GM13976 (cell line): ENCODE measurements around the gene DPH7.
"Not testable (repeated sequence)": the region's sequence is repeated elsewhere in the genome, so short reads cannot be mapped to it uniquely, and the experiment has no call there.

Experiments
- DNase-seq: peaks from one replicate; pipeline ENCODE4 v3.0.0; 2012; ENCODE audit warnings: low spot score
- in situ Hi-C: fragments of 300-500 bp; cut with MboI; formaldehyde crosslinking; loops from one replicate; pipeline ENCODE4 v1.12.0; 2022; ENCODE audit warnings: low sequenced_read_pairs, mixed read lengths, inconsistent platforms; ENCODE audit not compliant: unreplicated experiment
- TF ChIP-seq, protein P1 (sequence below): IDR thresholded peaks from 2 replicates; pipeline ENCODE4 v1.5.1; 2012; ENCODE audit warnings: borderline replicate concordance, mild to moderate bottlenecking; ENCODE audit not compliant: insufficient read depth; ENCODE audit errors: extremely low read depth, missing control alignments, control extremely low read depth

DPH7 gene

DNA sequence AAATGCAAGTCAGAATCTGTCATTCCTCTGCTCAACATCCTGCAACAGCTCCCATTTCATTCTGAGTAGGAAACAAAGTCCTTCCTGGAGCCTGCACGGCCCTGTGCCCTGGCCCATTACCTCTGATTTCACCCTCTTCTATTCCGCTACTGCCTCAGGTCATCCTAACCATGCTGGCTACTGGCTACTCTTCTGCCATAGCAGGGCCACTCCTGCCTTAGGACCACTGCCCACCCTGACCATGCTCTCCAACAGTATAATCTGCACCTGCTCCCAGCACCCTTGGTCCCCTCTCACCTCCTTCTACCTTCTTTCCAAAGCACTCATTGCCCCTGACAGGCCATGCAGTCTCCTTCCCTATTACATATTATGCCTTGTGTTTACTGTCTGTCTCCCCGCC, 8.2 kb downstream of the DPH7 start:
- TF ChIP-seq, protein P1, sequence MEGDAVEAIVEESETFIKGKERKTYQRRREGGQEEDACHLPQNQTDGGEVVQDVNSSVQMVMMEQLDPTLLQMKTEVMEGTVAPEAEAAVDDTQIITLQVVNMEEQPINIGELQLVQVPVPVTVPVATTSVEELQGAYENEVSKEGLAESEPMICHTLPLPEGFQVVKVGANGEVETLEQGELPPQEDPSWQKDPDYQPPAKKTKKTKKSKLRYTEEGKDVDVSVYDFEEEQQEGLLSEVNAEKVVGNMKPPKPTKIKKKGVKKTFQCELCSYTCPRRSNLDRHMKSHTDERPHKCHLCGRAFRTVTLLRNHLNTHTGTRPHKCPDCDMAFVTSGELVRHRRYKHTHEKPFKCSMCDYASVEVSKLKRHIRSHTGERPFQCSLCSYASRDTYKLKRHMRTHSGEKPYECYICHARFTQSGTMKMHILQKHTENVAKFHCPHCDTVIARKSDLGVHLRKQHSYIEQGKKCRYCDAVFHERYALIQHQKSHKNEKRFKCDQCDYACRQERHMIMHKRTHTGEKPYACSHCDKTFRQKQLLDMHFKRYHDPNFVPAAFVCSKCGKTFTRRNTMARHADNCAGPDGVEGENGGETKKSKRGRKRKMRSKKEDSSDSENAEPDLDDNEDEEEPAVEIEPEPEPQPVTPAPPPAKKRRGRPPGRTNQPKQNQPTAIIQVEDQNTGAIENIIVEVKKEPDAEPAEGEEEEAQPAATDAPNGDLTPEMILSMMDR = no peak
- DNase-seq = no peak
- in situ Hi-C loops = no loop called here

DNA sequence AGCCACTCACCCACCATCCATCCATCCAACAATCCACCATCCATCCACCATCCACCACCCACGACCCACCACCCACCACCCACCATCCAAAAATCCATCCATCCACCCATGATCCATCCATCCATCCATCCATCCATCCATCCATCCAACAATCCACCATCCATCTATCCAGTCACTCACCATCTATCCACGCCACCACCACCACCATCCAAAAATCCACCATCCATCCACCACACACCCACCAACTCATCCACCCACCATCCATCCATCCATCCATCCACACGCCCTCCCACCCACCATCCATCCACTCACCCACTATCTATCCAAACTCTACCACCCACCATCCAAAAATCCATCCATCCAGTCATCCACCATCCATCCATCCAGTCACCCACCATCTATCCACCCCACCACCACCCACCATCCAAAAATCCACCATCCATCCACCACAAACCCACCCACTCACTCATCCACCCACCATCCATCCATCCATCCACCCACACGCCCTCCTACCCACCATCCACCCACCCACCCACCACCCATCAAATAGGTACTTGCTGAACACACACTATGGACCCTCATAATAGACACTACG, 9.0 kb downstream of the DPH7 start:
- TF ChIP-seq, protein P1 = no peak
- DNase-seq = no peak
- in situ Hi-C loops = no loop called here

GRCh38 chr9:137568445-137568844, 10.3 kb downstream of the DPH7 start:
- in situ Hi-C loops, DNase-seq: not testable (repeated sequence)

GRCh38 chr9:137564817-137565411, 13.8 kb downstream of the DPH7 start:
- in situ Hi-C loops = no loop called here
- DNase-seq = no peak
- TF ChIP-seq, protein P1 = no peak

- in situ Hi-C loops = no loop called here
- DNase-seq = no peak
- TF ChIP-seq, protein P1 = no peak
These were observed 14.6 kb downstream of the DPH7 start for GRCh38 chr9:137564134-137564533.

DNA sequence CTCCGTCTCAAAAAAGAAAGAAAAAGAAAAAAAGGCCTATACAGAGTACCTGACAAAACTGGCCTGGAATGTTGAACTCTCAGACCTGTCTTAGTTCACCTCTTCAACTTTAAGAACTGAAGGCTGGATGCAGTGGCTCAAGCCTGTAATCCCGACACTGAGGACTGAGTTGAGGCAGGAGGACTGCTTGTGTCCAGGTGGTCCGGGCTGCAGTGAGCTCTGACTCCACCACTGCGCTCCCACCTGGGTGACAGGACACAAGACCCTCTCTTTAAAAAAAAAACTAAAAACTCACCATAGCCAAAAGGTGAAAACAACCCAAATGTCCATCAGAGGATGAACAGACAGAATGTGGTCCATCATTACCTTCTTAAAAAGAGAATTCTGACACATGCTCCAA, 20.6 kb downstream of the DPH7 start:
- no peak for DNase-seq
- TF ChIP-seq, protein P1 = no peak
- in situ Hi-C loops = no loop called here

DNA sequence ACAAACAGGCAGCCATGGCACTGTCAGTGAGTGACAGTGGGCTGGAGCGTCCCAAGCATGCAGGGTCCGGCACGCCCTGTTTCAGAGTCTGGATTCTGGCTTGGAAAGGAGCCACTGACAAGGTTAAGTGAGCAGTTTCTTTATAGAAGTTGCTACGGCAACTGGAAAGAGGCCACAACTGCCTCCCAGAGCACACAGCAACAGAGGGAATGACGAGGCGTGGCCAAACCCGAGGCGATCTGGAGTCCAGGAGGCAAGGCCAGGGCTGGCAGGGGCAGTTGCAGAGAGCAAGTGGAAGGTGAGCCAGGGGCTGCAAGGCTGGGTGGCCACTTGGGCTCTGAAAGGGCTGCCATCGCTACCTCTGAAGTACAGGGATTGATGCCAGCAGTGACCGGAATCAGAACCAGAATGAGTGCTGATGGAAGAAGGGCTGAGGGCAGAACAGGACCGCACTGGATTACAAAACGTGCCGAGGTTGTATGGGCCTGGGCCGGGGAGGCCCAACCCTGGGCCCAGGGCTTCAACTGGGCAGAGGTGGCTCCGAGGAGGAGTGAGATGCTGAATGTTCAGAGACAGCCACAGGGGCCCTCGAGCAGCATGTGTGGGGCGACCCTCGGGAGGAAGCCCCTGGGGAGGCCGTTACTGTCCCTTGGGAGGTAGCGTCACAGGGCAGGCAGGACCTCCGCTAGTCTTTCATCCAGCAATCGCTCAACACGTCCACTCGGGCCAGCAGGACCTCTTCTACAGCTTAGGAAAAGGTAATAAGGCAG, 22.5 kb downstream of the DPH7 start:
- in situ Hi-C loops = no loop called here
- no peak for DNase-seq
- TF ChIP-seq, protein P1 = no peak
